Activated T-helper 1 cell treated with anti-CD3 and anti-CD28 coated beads, Interleukin-2, amount 50 U/mL, for 16 hours (primary cell): ENCODE measurements around the gene HIPK3.
"Not testable (repeated sequence)": the region's sequence is repeated elsewhere in the genome, so short reads cannot be mapped to it uniquely, and the experiment has no call there.

Experiments
- DNase-seq, 2 donors: peaks; one replicate each; pipeline ENCODE4 v3.0.0-alpha.2; 2020; ENCODE audit warnings: low read depth in 1 of 2, low spot score in 1 of 2

Gene HIPK3

GRCh38 chr11:33303541-33303940 lies 46.4 kb downstream of the HIPK3 start:
- DNase-seq: no peak

- DNase-seq: not testable (repeated sequence)
Measured at GRCh38 chr11:33306821-33307220, 49.6 kb downstream of the HIPK3 start.

- DNase-seq: no peak
Measured at GRCh38 chr11:33307984-33308383, 50.8 kb downstream of the HIPK3 start.

- no peak for DNase-seq
Measured at GRCh38 chr11:33309118-33309517, 51.9 kb downstream of the HIPK3 start.

GRCh38 chr11:33310720-33311500 lies 53.7 kb downstream of the HIPK3 start:
- no peak for DNase-seq

GRCh38 chr11:33311680-33312079 lies 54.5 kb downstream of the HIPK3 start:
- no peak for DNase-seq

- DNase-seq: no peak
Measured at GRCh38 chr11:33315822-33316221, 58.6 kb downstream of the HIPK3 start.

GRCh38 chr11:33317662-33318061 lies 60.5 kb downstream of the HIPK3 start:
- DNase-seq: no peak

- no peak for DNase-seq
Measured at GRCh38 chr11:33320016-33320813, 63.0 kb downstream of the HIPK3 start.

- DNase-seq: no peak
Measured at GRCh38 chr11:33320814-33321330, 63.7 kb downstream of the HIPK3 start.

- no peak for DNase-seq
Measured at GRCh38 chr11:33321422-33321821, 64.2 kb downstream of the HIPK3 start.

- DNase-seq: no peak
Measured at GRCh38 chr11:33323421-33323820, 66.2 kb downstream of the HIPK3 start.

- no peak for DNase-seq
Measured at GRCh38 chr11:33324302-33324985, 67.3 kb downstream of the HIPK3 start.

GRCh38 chr11:33325451-33325850 lies 68.3 kb downstream of the HIPK3 start:
- no peak for DNase-seq

GRCh38 chr11:33329705-33330329 lies 72.6 kb downstream of the HIPK3 start:
- DNase-seq: no peak

GRCh38 chr11:33333816-33334215 lies 76.6 kb downstream of the HIPK3 start:
- no peak for DNase-seq

GRCh38 chr11:33334627-33335026 lies 77.4 kb downstream of the HIPK3 start:
- no peak for DNase-seq

- no peak for DNase-seq
Measured at GRCh38 chr11:33339247-33339646, 82.1 kb downstream of the HIPK3 start.

- DNase-seq: no peak
Measured at GRCh38 chr11:33344611-33345010, 87.4 kb downstream of the HIPK3 start.

- DNase-seq: no peak
Measured at GRCh38 chr11:33347490-33348125, 90.4 kb downstream of the HIPK3 start.

GRCh38 chr11:33350287-33350686 lies 93.1 kb downstream of the HIPK3 start:
- DNase-seq: no peak
